Neural progenitor cell (in vitro differentiated cells): Measurements from ENCODE around the gene RNASE12.
"Not testable (repeated sequence)": the region's sequence is repeated elsewhere in the genome, so short reads cannot be mapped to it uniquely, and the experiment has no call there.

ENCODE experiments used
- CTCF ChIP-seq: fragments of 200-600 bp; sonication (generic); IDR thresholded peaks from 2 replicates; pipeline ENCODE4 v1.5.1; 2017; ENCODE audit warnings: antibody characterized with exemption, mild to moderate bottlenecking
- EZH2 ChIP-seq: fragments of 200-600 bp; sonication (generic); IDR thresholded peaks from 2 replicates; pipeline ENCODE4 v1.6.1; 2017; ENCODE audit warnings: antibody characterized with exemption, mild to moderate bottlenecking, moderate library complexity

- TF ChIP-seq EZH2, CTCF: not testable (repeated sequence)
Measured at GRCh38 chr14:20567199-20567598, 24.0 kb downstream of the RNASE12 start.
